HepG2 (cell line): Measurements from ENCODE around the gene RERE. TPM values are rescaled to one million over a fixed set of nuclear protein-coding genes. Genes with fewer than 3 reads are reported as not detected.

ENCODE experiments used
- ADNP ChIP-seq: sonication (generic); formaldehyde crosslinking; IDR thresholded peaks from 2 replicates; pipeline ENCODE4 v1.4.0; 2020; ENCODE audit warnings: missing genetic modification reagents
- AKNA ChIP-seq: sonication (generic); formaldehyde crosslinking; IDR thresholded peaks from 2 replicates; pipeline ENCODE4 v1.4.0; 2020; ENCODE audit warnings: missing genetic modification reagents, borderline replicate concordance
- FOXJ3 ChIP-seq: sonication (generic); formaldehyde crosslinking; IDR thresholded peaks from 2 replicates; pipeline ENCODE4 v1.4.0; 2020; ENCODE audit warnings: missing genetic modification reagents, mild to moderate bottlenecking, borderline replicate concordance
- IRF9 ChIP-seq: sonication (generic); formaldehyde crosslinking; IDR thresholded peaks from 2 replicates; pipeline ENCODE4 v1.8.0; 2022; ENCODE audit warnings: missing genetic modification reagents, mild to moderate bottlenecking, borderline replicate concordance
- KDM6A ChIP-seq: IDR thresholded peaks from 2 replicates; pipeline ENCODE4 v1.6.1; 2016; ENCODE audit warnings: low read depth
- MEF2D ChIP-seq: sonication (generic); formaldehyde crosslinking; IDR thresholded peaks from 2 replicates; pipeline ENCODE4 v1.5.1; 2020; ENCODE audit warnings: mild to moderate bottlenecking, missing genetic modification reagents
- NFE2L1 ChIP-seq: sonication (generic); formaldehyde crosslinking; IDR thresholded peaks from 2 replicates; pipeline ENCODE4 v1.4.0; 2020; ENCODE audit warnings: missing genetic modification reagents, mild to moderate bottlenecking, borderline replicate concordance
- POLR2AphosphoS5 ChIP-seq: IDR thresholded peaks from 2 replicates; pipeline ENCODE4 v1.6.1; 2012; ENCODE audit warnings: low read depth, low read length
- SRSF9 ChIP-seq: fragments of 200-400 bp; formaldehyde crosslinking; IDR thresholded peaks from 2 replicates; pipeline ENCODE4 v1.6.1; 2018; ENCODE audit warnings: borderline replicate concordance, mild to moderate bottlenecking, low read depth, low read length; ENCODE audit not compliant: insufficient read depth, poor library complexity, severe bottlenecking
- ZNF124 ChIP-seq: sonication (generic); formaldehyde crosslinking; IDR thresholded peaks from 2 replicates; pipeline ENCODE4 v1.4.0; 2020; ENCODE audit warnings: missing genetic modification reagents
- ZNF33A ChIP-seq: sonication (generic); formaldehyde crosslinking; IDR thresholded peaks from 2 replicates; pipeline ENCODE4 v1.5.1; 2020; ENCODE audit warnings: missing genetic modification reagents, mild to moderate bottlenecking, moderate library complexity, borderline replicate concordance
- ZNF407 ChIP-seq: sonication (generic); formaldehyde crosslinking; IDR thresholded peaks from one replicate; pipeline ENCODE4 v1.5.1; 2020; ENCODE audit warnings: mild to moderate bottlenecking, missing genetic modification reagents; ENCODE audit errors: not compliant biosample characterization
- ZNF451 ChIP-seq: sonication (generic); formaldehyde crosslinking; IDR thresholded peaks from 2 replicates; pipeline ENCODE4 v1.5.0; 2020; ENCODE audit warnings: mild to moderate bottlenecking, missing genetic modification reagents
- ZNF772 ChIP-seq: sonication (generic); formaldehyde crosslinking; IDR thresholded peaks from 2 replicates; pipeline ENCODE4 v1.5.0; 2020; ENCODE audit warnings: mild to moderate bottlenecking, missing genetic modification reagents
- polyA plus RNA-seq, 8 experiments: library from polyadenylated mRNA; depleted of rRNA in 3 of 8; stranded (reverse) in 7 of 8; unstranded in 1 of 8; fragments of >200 nt; fragmentation: Illumina TruSeq in 4 of 8; extraction: Trizol in 4 of 8; gene quantifications; 2 replicates each; pipeline versions ENCODE4 v1.2.1 to v1.2.3, GENCODE V29; 2011 to 2016; ENCODE audit warnings: low read depth in 4 of 8, missing spikeins in 1 of 8, mixed read lengths in 1 of 8; ENCODE audit not compliant: insufficient read depth in 1 of 8
- total RNA-seq, 5 experiments: library from RNA; depleted of rRNA; stranded (reverse); fragments of >200 nt; fragmentation: Illumina TruSeq; extraction: Trizol; gene quantifications; 2 replicates each; pipeline ENCODE4 v1.2.3, GENCODE V29; 2016; ENCODE audit warnings: low read depth in 1 of 5

Gene RERE
- total and polyA plus RNA-seq, 2 of the 13 experiments (the other 11 are each of a cell fraction or from before 2014, with no cell fraction given): 18.3 to 21.9 TPM

- peak; percentile 41 for TF ChIP-seq ZNF407
- TF ChIP-seq AKNA: no peak
- no peak for TF ChIP-seq ZNF451 (CRISPR knock-in tag)
- 0 out of 2 replicates have a peak, but pooled peaks have one; percentile 54 for TF ChIP-seq MEF2D (CRISPR knock-in tag)
- TF ChIP-seq ZNF33A (CRISPR knock-in tag): no peak
- no peak for TF ChIP-seq ADNP (CRISPR knock-in tag)
- no peak for TF ChIP-seq SRSF9
- TF ChIP-seq POLR2AphosphoS5: peak; percentile 87
- TF ChIP-seq FOXJ3: no peak
- TF ChIP-seq ZNF772 (CRISPR knock-in tag): no peak
- TF ChIP-seq ZNF124 (CRISPR knock-in tag): peak; percentile 44; the same call in 1 of the 2 replicates
- no peak for TF ChIP-seq NFE2L1
- no peak for TF ChIP-seq KDM6A (CRISPR knock-in tag)
- 0 out of 2 replicates have a peak, but pooled peaks have one; percentile 42 for TF ChIP-seq IRF9 (CRISPR knock-in tag)
Measured at GRCh38 chr1:8817412-8818324, at the start of gene RERE (continued).
